B cell (primary cell): ENCODE measurements around the gene EVC. TPM values are rescaled to one million over a fixed set of nuclear protein-coding genes. Genes with fewer than 3 reads are reported as not detected.

Experiments
- ATAC-seq: fragments of 200-7000 bp; cut with Tn5 transposase; one replicate; pipeline ENCODE4 v1.10.0; 2021; ENCODE audit warnings: low read depth, mild to moderate bottlenecking, moderate number of reproducible peaks, moderate library complexity
- CTCF ChIA-PET: fragments of 350-600 bp; sonication (Branson Sonifier 250); formaldehyde crosslinking; loops from one replicate; lab custom pipeline; 2021; ENCODE audit warnings: antibody characterized with exemption, inconsistent platforms; lab: Charles Lee
- POLR2A ChIA-PET: fragments of 350-600 bp; sonication (Branson Sonifier 250); formaldehyde crosslinking; loops from one replicate; lab custom pipeline; 2021; ENCODE audit warnings: antibody characterized with exemption; lab: Charles Lee
- DNase-seq: peaks from one replicate; pipeline ENCODE4 v3.0.0; 2013
- H2AFZ ChIP-seq: 2 replicates; pipeline ENCODE4 v1.6.1; 2012; ENCODE audit warnings: mild to moderate bottlenecking, low read depth, low read length; ENCODE audit not compliant: insufficient read depth, poor library complexity, severe bottlenecking
- H3K27ac ChIP-seq, 2 donors: 1 replicate in 1 of 2; 2 replicates in 1 of 2; pipeline ENCODE4 v1.5.1; 2012 to 2013; ENCODE audit warnings: low read length in 2 of 2, mild to moderate bottlenecking in 2 of 2, moderate library complexity in 1 of 2
- H3K27me3 ChIP-seq, 4 experiments: fragments of 200-600 bp in 1 of 4; sonication (generic) in 1 of 4; replicated peaks in 1 of 4; 1 replicate in 2 of 4; 2 replicates in 2 of 4; pipeline versions ENCODE4 v1.6.1 to v1.7.0; 2013 to 2016; ENCODE audit warnings: low read length in 3 of 4, mild to moderate bottlenecking in 2 of 4, mixed read lengths in 1 of 4, moderate library complexity in 1 of 4; ENCODE audit not compliant: insufficient read depth in 4 of 4, control insufficient read depth in 3 of 4; ENCODE audit errors: control extremely low read depth in 1 of 4
- H3K36me3 ChIP-seq, 2 experiments: replicated peaks in 1 of 2; 1 replicate in 1 of 2; 2 replicates in 1 of 2; pipeline versions ENCODE4 v1.6.1 to v1.7.1; 2013; ENCODE audit warnings: low read length in 1 of 2; ENCODE audit not compliant: insufficient read depth in 2 of 2, control insufficient read depth in 1 of 2; ENCODE audit errors: control extremely low read depth in 1 of 2, extremely low read depth in 1 of 2
- H3K4me1 ChIP-seq, 2 donors: fragments of 200-600 bp in 1 of 2; sonication (generic) in 1 of 2; 1 replicate in 1 of 2; 2 replicates in 1 of 2; pipeline versions ENCODE4 v1.5.1 to v1.6.1; 2013 to 2017; ENCODE audit warnings: low read length in 2 of 2; ENCODE audit not compliant: control insufficient read depth in 2 of 2, insufficient read depth in 2 of 2
- H3K4me2 ChIP-seq: replicated peaks from 2 replicates; pipeline ENCODE3; 2012; ENCODE audit warnings: mild to moderate bottlenecking, low read depth, low read length; ENCODE audit not compliant: poor library complexity, severe bottlenecking
- H3K4me3 ChIP-seq, 5 experiments: fragments of 200-600 bp in 1 of 5; sonication (generic) in 1 of 5; 1 replicate in 3 of 5; 2 replicates in 2 of 5; pipeline versions ENCODE4 v1.5.1 to v1.7.0; 2011 to 2016; ENCODE audit warnings: low read length in 4 of 5, mild to moderate bottlenecking in 4 of 5, low read depth in 2 of 5, control low read depth in 1 of 5, moderate library complexity in 1 of 5; ENCODE audit not compliant: insufficient read depth in 1 of 5; ENCODE audit errors: control extremely low read depth in 1 of 5, extremely low read depth in 1 of 5
- H3K79me2 ChIP-seq: fragments of 200-600 bp; sonication (generic); one replicate; pipeline ENCODE4 v1.6.0; 2016; ENCODE audit warnings: low read length; ENCODE audit not compliant: control insufficient read depth, insufficient read depth
- H3K9ac ChIP-seq: fragments of 200-600 bp; sonication (generic); 2 replicates; pipeline ENCODE4 v1.6.1; 2017; ENCODE audit warnings: mild to moderate bottlenecking, low read length, moderate library complexity
- H3K9me3 ChIP-seq, 3 donors: one replicate each; pipeline versions ENCODE4 v1.6.1 to v1.7.1; 2013; ENCODE audit warnings: low read length in 2 of 3; ENCODE audit not compliant: control insufficient read depth in 2 of 3, insufficient read depth in 1 of 3; ENCODE audit errors: control extremely low read depth in 1 of 3
- H4K20me1 ChIP-seq: 2 replicates; pipeline ENCODE4 v1.6.0; 2012; ENCODE audit warnings: mild to moderate bottlenecking, low read length; ENCODE audit not compliant: insufficient read depth, control insufficient read depth, poor library complexity, severe bottlenecking
- H3K27ac Mint-ChIP-seq: one replicate; pipeline ENCODE4 v1.8.0; 2021; ENCODE audit warnings: mixed read lengths
- H3K27me3 Mint-ChIP-seq: one replicate; pipeline ENCODE4 v1.8.0; 2021; ENCODE audit warnings: mixed read lengths
- H3K4me1 Mint-ChIP-seq: one replicate; pipeline ENCODE4 v1.8.0; 2021; ENCODE audit warnings: mixed read lengths
- H3K4me3 Mint-ChIP-seq: one replicate; pipeline ENCODE4 v1.8.0; 2021; ENCODE audit warnings: mixed read lengths
- H3K9me3 Mint-ChIP-seq: one replicate; pipeline ENCODE4 v1.8.0; 2022; ENCODE audit warnings: mixed read lengths; ENCODE audit not compliant: insufficient read depth
- CTCF ChIP-seq: fragments of 200-600 bp; IDR thresholded peaks from one replicate; pipeline ENCODE4 v1.8.0; 2022; ENCODE audit warnings: antibody characterized with exemption, mild to moderate bottlenecking
- EZH2 ChIP-seq: IDR thresholded peaks from 2 replicates; pipeline ENCODE4 v1.6.1; 2012; ENCODE audit warnings: borderline replicate concordance, low read depth, mild to moderate bottlenecking, moderate library complexity, low read length; ENCODE audit not compliant: insufficient read depth, poor library complexity, severe bottlenecking
- WGBS: methylation state at CpG from one replicate; pipeline ENCODE4 v1.1.5; 2013; ENCODE audit warnings: missing lambda C conversion rate; ENCODE audit not compliant: insufficient coverage; 5-methylcytosine and 5-hydroxymethylcytosine counted together
- intact Hi-C: fragments of 100-400 bp; cut with micrococcal nuclease; formaldehyde crosslinking; loops from one replicate; pipeline ENCODE4 v1.10.0; 2022
- polyA plus RNA-seq: library from polyadenylated mRNA; depleted of rRNA; stranded (reverse); fragments of >200 nt; gene quantifications from 2 replicates; pipeline ENCODE4 v1.2.3, GENCODE V29; 2012
- total RNA-seq, 2 donors: library from RNA; stranded (reverse); fragments of 120-200 nt in 1 of 2; gene quantifications; 1 replicate in 1 of 2; 2 replicates in 1 of 2; pipeline versions ENCODE4 v1.2.3 to v1.2.4, GENCODE V29; 2013 to 2022

The EVC gene
- total and polyA plus RNA-seq, 2 donors (not counting 1 experiment from before 2014, with no cell fraction given): 1.5 TPM; not detected in 1

DNA sequence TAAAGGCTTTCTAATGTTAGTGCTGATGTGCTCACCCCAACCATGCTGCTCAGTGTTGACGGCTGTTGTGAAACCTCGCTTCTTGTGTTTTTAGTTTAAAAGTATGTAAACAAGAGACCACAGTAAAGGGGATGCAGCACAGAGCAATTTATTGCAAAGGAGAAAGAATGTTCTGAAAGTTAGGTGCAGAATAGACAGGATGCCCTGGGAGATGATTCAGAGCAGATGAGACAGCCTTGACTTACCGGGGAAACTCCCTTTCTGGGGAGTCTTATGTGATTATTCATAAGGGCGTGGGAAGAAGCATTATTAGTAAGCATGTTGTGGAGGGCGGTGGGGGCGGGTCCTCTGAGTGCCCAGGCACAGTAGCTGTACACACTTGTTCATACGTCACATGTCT lies 47.7 kb downstream of the EVC start:
- Histone ChIP-seq H4K20me1 (no peaks in the 10 kb centered on the region), H3K9me3 (peaks cover 0 to 18% (median 0%) of the 10 kb centered on the region in 3 donors), H3K79me2 (no peaks in the 10 kb centered on the region), H3K9ac (no peak overlapping the region), H3K27ac (no peak overlapping the region), H3K27me3 (no peaks in the 10 kb centered on the region), H2AFZ (no peak overlapping the region), H3K4me2 (no peak overlapping the region), H3K4me1 (no peaks in the 10 kb centered on the region), H3K4me3 (no peak overlapping the region), H3K36me3 (no peaks in the 10 kb centered on the region)
- no peaks in the 10 kb centered on the region for H3K4me1 Mint-ChIP-seq
- no peaks in the 10 kb centered on the region for H3K27me3 Mint-ChIP-seq
- ChIA-PET POLR2A (no interaction called here), CTCF (no interaction called here)
- 80% methylated on average over 4 of the region's 7 CpGs for WGBS
- intact Hi-C loops: no loop called here
- ATAC-seq (no peak), DNase-seq (no peak)
- no peak overlapping the region for H3K4me3 Mint-ChIP-seq
- H3K9me3 Mint-ChIP-seq: no peaks in the 10 kb centered on the region
- TF ChIP-seq EZH2 (no peak), CTCF (no peak)
- no peak overlapping the region for H3K27ac Mint-ChIP-seq

GRCh38 chr4:5759236-5760075 lies 48.5 kb downstream of the EVC start:
- ChIA-PET POLR2A (no interaction called here), CTCF (no interaction called here)
- no peak overlapping the region for H3K4me3 ChIP-seq
- no peak for DNase-seq
- 96% methylated on average over 19 of the region's 22 CpGs for WGBS
- H2AFZ ChIP-seq: no peak overlapping the region
- no peaks in the 10 kb centered on the region for H3K36me3 ChIP-seq
- Mint-ChIP-seq H3K27me3 (no peaks in the 10 kb centered on the region), H3K4me1 (no peaks in the 10 kb centered on the region), H3K9me3 (no peaks in the 10 kb centered on the region), H3K27ac (no peak overlapping the region), H3K4me3 (no peak overlapping the region)
- H3K79me2 ChIP-seq: no peaks in the 10 kb centered on the region
- ATAC-seq: no peak
- H3K4me2 ChIP-seq: no peak overlapping the region
- TF ChIP-seq EZH2 (no peak), CTCF (no peak)
- no peaks in the 10 kb centered on the region for H3K27me3 ChIP-seq
- no peaks in the 10 kb centered on the region for H4K20me1 ChIP-seq
- H3K9me3 ChIP-seq: peaks cover 0 to 18% (median 0%) of the 10 kb centered on the region in 3 donors
- H3K4me1 ChIP-seq: no peaks in the 10 kb centered on the region
- no peak overlapping the region for H3K27ac ChIP-seq
- no peak overlapping the region for H3K9ac ChIP-seq
- intact Hi-C loops: no loop called here
